ENCODE measurements around the gene MTMR12.

The MTMR12 gene

GRCh38 chr5:32264957-32265572 is 47.7 kb downstream of the MTMR12 start:
- TF ChIP-seq CSRNP3 (CRISPR knock-in tag; IDR thresholded peaks at IDR 0.05): no peak
- no peak for TF ChIP-seq ARNTL (CRISPR knock-in tag; IDR thresholded peaks at IDR 0.05; ENCODE audit: borderline replicate concordance, low read depth)
- TF ChIP-seq BACH2 (CRISPR knock-in tag; IDR thresholded peaks at IDR 0.05; ENCODE audit: borderline replicate concordance): no peak
- TF ChIP-seq TSHZ2 (CRISPR knock-in tag; IDR thresholded peaks at IDR 0.05): no peak
- no peak for TF ChIP-seq RARB (CRISPR knock-in tag; IDR thresholded peaks at IDR 0.05)
- TF ChIP-seq ZC3H10 (CRISPR knock-in tag; IDR thresholded peaks at IDR 0.05): no peak
- no peak for TF ChIP-seq TOX (CRISPR knock-in tag; IDR thresholded peaks at IDR 0.05; ENCODE audit: borderline replicate concordance)
- TF ChIP-seq ZNF8 (CRISPR knock-in tag; IDR thresholded peaks at IDR 0.05): no peak
- TF ChIP-seq POU6F1 (CRISPR knock-in tag; IDR thresholded peaks at IDR 0.05; ENCODE audit: borderline replicate concordance, low read depth): no peak
- TF ChIP-seq PPARA (CRISPR knock-in tag; IDR thresholded peaks at IDR 0.05; ENCODE audit: borderline replicate concordance): no peak
- TF ChIP-seq CREB5 (CRISPR knock-in tag; IDR thresholded peaks at IDR 0.05; ENCODE audit: low read depth): no peak
- TF ChIP-seq SNAI2 (CRISPR knock-in tag; IDR thresholded peaks at IDR 0.05): no peak
- TF ChIP-seq ZNF565 (CRISPR knock-in tag; conservative IDR thresholded peaks at IDR 0.05; ENCODE audit: low read depth): no peak
- no peak for TF ChIP-seq OSR1 (CRISPR knock-in tag; IDR thresholded peaks at IDR 0.05)
- no peak for TF ChIP-seq GLIS3 (CRISPR knock-in tag; IDR thresholded peaks at IDR 0.05)
- TF ChIP-seq ZNF70 (CRISPR knock-in tag; IDR thresholded peaks at IDR 0.05): no peak
- TF ChIP-seq ZFP30 (CRISPR knock-in tag; IDR thresholded peaks at IDR 0.05): no peak
- TF ChIP-seq PATZ1 (CRISPR knock-in tag; IDR thresholded peaks at IDR 0.05; ENCODE audit: borderline replicate concordance): no peak
- TF ChIP-seq TCF4 (CRISPR knock-in tag; IDR thresholded peaks at IDR 0.05; ENCODE audit: borderline replicate concordance): no peak
- ATAC-seq: no peak

GRCh38 chr5:32263684-32264083 is 49.1 kb downstream of the MTMR12 start:
- TF ChIP-seq TCF4 (CRISPR knock-in tag; IDR thresholded peaks at IDR 0.05; ENCODE audit: borderline replicate concordance): no peak
- no peak for TF ChIP-seq CREB5 (CRISPR knock-in tag; IDR thresholded peaks at IDR 0.05; ENCODE audit: low read depth)
- TF ChIP-seq ZFP30 (CRISPR knock-in tag; IDR thresholded peaks at IDR 0.05): no peak
- no peak for TF ChIP-seq TOX (CRISPR knock-in tag; IDR thresholded peaks at IDR 0.05; ENCODE audit: borderline replicate concordance)
- no peak for TF ChIP-seq RARB (CRISPR knock-in tag; IDR thresholded peaks at IDR 0.05)
- TF ChIP-seq POU6F1 (CRISPR knock-in tag; IDR thresholded peaks at IDR 0.05; ENCODE audit: borderline replicate concordance, low read depth): no peak
- ATAC-seq: no peak

Measured in SK-N-SH treated with all-trans-retinoic acid at 6 μM for 48 hours (cell line).